H54 (cell line): ENCODE data around the gene RANBP10.

Experiments used
- DNase-seq: peaks from one replicate; pipeline ENCODE4 v3.0.0; 2011; ENCODE audit warnings: low spot score, mixed read lengths; ENCODE audit not compliant: insufficient read length
- FAIRE-seq: peaks from 3 replicates; lab custom pipeline; 2011; peaks lifted over from hg19 to GRCh38; lab: Jason Lieb, UNC
- POLR2A ChIP-seq: IDR thresholded peaks from 2 replicates; pipeline ENCODE4 v1.6.1; 2011; ENCODE audit warnings: low read depth, mild to moderate bottlenecking, low read length

The RANBP10 gene

DNA sequence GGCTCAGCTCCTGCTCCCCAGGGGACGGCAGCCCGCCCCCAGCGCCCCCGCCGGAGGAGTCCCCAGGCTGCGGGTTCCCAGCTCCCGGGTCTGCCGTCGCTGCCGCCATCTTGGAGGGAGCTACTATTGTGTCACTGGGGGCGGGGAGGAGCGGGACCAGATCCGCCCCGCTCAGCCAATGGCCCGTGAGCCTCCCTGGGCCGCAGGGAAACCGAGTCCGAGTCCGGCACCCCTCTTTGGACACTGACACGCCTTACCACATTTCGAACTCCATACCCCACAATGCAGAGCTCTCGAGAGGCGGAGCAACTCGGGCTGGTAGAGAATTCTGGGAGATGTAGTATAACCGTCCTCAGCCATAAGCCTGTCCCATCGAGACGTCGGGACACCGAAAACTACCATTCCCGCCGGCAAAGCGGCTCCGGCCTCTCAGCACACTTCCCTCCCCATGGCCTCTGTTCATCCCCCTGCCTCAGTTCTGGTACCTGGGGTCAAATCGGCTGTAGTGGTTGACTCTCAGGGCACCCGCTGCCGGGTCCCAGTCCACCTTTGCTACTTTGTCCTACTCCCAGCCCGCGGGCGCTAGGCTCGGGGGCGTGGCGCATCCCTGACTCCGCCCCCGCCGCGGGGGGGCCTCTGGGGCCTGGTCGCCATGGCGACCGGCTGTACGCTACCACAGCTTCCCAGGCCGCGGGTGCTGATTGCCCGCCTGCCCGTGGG lies at the start of gene RANBP10, which contains the start of gene TSNAXIP1:
Gene RANBP10, minus strand, starts transcription at position 133 of the 720 bp plus-strand sequence. Its CDS starts 24 bp downstream, at position 109.
Gene TSNAXIP1, plus strand, starts transcription at position 462 of the 720 bp plus-strand sequence. CDS start 261 bp downstream, outside the sequence.
- TF ChIP-seq POLR2A = peak; percentile 62
- FAIRE-seq (peak; percentile 86), DNase-seq (peak; percentile 81)

DNA sequence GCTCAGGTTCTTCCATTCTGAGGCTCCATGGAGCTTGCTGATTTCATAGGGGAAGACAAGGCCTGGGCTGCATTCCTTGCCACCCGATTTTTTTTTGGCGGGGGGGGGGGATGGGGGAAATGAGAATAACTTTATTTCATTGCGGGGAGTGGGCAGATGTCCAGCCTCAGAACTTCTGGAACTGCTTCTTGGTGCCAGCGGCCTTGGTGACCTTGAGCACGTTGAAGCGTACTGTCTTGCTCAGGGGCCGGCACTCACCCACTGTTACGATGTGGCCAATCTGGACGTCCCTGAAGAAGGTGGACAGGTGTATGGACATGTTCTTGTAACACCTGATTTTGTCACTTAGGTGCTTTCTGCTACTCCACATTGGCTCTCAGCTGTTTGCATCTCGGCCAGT lies 49.4 kb upstream of the RANBP10 start:
- FAIRE-seq (no peak), DNase-seq (no peak)
- TF ChIP-seq POLR2A = no peak

DNA sequence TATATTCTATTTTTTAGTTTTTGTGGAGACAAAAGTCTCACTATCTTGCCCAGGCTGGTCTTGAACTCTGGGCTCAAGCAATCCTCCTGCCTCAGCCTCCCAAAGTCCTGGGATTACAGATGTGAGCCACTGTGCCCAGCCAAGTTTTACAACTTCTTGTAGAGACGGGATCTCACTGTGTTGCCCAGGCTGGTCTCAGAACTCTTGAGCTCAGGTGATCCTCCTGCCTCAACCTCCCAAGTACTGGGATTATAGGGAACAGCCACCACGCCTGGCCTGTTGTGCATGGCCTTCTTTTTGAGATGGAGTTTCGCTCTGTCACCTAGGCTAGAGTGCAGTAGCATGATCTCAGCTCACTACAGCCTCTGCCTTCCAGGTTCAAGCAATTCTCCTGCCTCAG lies 47.3 kb upstream of the RANBP10 start:
- FAIRE-seq (no peak), DNase-seq (no peak)
- no peak for TF ChIP-seq POLR2A

GRCh38 chr16:67848118-67848517 lies 41.8 kb upstream of the RANBP10 start:
- no peak for FAIRE-seq
- no peak for DNase-seq
- no peak for TF ChIP-seq POLR2A

DNA sequence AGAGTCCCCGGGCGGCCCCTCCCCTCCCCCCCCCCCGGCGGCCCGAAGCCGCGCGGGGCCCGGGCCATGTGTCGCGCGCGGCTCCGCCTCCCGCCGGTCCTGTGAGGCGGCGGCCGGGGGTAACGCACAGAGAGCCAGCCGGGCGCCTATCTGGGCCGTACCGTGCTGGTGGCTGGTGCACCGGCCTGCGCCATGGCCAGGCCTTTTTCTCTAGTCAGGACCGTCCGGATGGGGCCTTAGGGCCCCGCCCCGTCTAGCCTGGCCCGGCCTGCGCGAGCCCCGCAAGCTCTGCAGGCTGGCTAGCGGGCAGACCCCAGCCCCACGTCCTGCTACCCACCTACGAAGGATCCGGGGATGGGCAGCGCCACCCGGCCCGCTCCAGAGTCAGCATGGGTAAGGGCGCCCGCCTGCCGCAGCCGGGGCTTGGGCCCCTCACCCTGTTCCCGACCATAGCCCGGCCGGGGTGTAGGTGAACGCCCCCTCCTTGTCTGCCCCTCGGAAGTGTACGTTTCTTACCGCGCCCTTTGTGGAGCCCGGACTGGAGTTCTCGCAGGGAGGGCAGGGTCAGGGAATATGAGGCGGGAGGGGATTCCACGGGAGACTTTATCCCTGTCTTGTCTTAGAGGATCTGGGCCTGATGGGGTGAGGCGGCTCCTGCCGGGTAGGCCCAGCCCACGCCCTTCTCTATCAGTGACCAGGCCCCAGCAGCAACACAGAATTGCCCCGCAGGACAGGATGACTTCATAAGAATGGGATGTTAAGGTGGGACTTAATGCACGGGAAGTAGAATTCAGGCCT lies 40.9 kb upstream of the RANBP10 start, which contains the start of gene CENPT:
Gene CENPT, minus strand, starts transcription at position 630 of the 798 bp plus-strand sequence. CDS start 13,834 bp downstream, outside the sequence.
- FAIRE-seq (no peak), DNase-seq (peak; percentile 75)
- no peak for TF ChIP-seq POLR2A

DNA sequence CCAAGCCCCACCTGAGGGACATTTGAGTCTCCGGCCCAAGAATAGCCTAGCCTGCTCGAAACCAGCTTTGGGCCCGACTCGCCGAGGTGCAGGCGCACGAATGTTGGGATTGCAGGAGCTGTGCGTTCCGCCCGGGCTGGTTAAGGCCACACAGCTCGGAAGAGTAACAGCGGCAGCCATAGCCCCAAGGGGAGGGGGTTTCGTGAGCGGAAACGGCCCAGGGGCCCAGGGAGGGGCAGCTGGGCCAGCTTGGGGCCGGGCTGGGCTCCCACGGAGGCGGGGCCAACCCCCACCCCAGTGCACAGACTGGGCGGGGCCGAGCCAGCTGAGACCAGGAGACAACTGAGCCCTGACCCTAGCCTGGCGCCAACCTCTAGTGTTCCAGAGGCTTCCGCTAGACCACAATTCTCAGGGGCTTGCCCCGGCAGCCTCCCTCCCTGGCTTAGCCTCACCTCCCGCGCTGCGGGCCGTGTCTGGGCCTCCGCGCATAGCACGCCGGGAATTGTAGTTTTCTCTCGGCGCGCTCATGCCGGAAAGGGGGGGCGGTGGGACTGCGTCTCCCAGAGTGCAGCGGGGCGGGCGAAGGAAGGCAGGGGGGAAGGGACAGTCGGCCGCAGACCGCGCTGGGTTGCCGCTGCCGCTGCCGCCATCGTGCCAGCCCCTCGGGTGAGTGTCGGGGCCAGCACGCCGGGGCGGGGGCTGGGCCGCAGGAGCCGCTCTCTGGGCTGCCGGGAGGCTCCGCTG lies 40.1 kb upstream of the RANBP10 start, which contains the start of gene NUTF2:
Gene NUTF2, plus strand, starts transcription at position 614 of the 744 bp plus-strand sequence. CDS start 18,198 bp downstream, outside the sequence.
- no peak for FAIRE-seq

DNA sequence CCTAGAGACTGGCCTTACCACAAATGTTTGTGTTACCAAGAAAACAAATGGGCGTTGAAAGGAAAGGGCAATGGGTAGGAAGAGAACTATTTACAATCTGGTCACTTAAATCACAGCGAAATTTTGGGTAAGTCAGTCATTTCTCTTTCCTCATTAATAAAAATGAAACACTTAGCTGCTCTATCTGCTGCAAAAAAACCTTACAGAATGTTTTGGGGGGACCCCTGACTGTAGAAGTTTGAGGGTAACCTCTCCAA lies 39.6 kb upstream of the RANBP10 start:
- no peak for DNase-seq
- no peak for FAIRE-seq
- TF ChIP-seq POLR2A = no peak

More for the DNA sequence above, 40.1 kb upstream of the RANBP10 start, which contains the start of gene NUTF2:
- peak; percentile 40 for TF ChIP-seq POLR2A
- peak; percentile 87 for DNase-seq

DNA sequence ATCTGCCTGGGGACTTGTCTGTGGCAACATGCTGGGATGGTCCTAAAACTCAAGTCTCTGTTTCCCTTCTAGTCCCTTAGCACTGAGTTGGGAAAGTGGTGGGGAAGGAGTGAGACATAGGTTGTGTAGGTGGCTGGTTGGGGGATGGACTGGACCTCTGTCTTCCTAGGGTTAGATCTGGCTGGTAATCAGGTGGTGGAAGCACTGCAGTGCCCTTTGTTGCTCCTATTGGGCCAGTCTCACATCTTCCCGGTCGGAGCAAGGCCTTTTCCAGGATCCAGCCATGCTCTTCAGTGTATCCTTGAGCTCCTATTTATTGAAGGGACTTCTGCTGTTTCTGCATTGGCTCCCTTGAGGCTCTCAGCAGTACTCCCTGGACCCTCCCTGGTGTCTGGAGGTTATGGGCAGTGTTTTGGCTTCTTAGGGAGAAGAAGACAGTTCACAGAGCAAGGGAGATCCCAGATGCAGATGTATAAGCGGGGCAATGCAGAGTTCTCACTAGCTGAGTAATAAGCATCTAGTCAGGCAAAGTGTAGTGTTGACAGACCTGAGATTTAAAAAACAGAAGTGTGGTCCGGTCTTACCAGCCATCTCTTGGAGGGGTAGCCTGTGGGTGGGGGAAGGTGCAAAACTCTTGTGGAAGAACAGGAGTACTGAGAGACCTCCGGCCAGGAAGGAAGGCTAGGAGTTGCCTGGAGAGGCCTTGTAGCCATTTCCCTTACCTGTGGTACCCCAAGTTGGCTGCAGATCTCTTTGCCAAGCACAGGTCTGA lies 39.1 kb upstream of the RANBP10 start:
- DNase-seq = no peak
- no peak for TF ChIP-seq POLR2A
- no peak for FAIRE-seq

DNA sequence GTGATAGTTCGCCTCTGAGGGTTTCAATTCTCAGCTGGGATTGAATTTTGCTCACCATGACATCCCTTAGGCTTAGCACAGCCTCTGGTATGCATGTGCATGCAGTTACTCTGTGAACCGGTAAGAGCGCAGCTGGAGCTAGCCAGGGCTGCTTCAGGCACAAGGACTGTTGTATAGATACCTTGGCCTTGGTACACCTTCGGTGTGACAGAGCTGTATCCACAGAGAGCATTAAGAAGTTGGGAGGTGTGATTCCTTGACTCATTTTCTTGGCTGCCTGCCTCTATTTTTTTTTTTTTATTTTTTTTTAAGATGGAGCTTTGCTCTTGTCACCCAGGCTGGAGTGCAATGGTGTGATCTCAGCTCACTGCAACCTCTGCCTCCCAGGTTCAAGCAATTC lies 38.1 kb upstream of the RANBP10 start:
- FAIRE-seq = no peak
- no peak for TF ChIP-seq POLR2A
- DNase-seq = no peak

GRCh38 chr16:67843343-67843765 lies 37.0 kb upstream of the RANBP10 start:
- FAIRE-seq (no peak), DNase-seq (no peak)
- no peak for TF ChIP-seq POLR2A

- DNase-seq (no peak), FAIRE-seq (no peak)
These were observed 36.4 kb upstream of the RANBP10 start for GRCh38 chr16:67842509-67843342.

More at GRCh38 chr16:67842509-67843342, 36.4 kb upstream of the RANBP10 start:
- no peak for TF ChIP-seq POLR2A
